ENCODE data around the gene TOP3A. TPM values are rescaled to one million over a fixed set of nuclear protein-coding genes. Genes with fewer than 3 reads are reported as not detected.
A peak's percentile ranks its signal among the peaks of the same experiment; 100 is the strongest.
"Not testable (repeated sequence)": the region's sequence is repeated elsewhere in the genome, so short reads cannot be mapped to it uniquely, and the experiment has no call there.

TOP3A gene
- total RNA-seq, 4 donors from 2014 or later = 12.0 to 79.0 (median 32.1) TPM

GRCh38 chr17:18315562-18315922 lies 748 bp upstream of the TOP3A start:
- peak; percentile 23 for DNase-seq
- no peaks in the 10 kb centered on the region for H3K27me3 ChIP-seq
- H3K9me3 ChIP-seq = no peaks in the 10 kb centered on the region
- intact Hi-C loops (cut with DNase I; ENCODE audit: low total_unique reads) = no loop called here
- peak overlapping the region; percentile 74 to 97 (median 87) for H3K4me3 ChIP-seq
- H3K36me3 ChIP-seq = peaks cover 0 to 8% (median 0%) of the 10 kb centered on the region in 4 donors
- H3K4me1 ChIP-seq = peaks cover 44 to 76% (median 67%) of the 10 kb centered on the region in 4 donors
- TF ChIP-seq POLR2AphosphoS5 (IDR thresholded peaks at IDR 0.05) (no peak), POLR2A (IDR thresholded peaks at IDR 0.05) (no peak), EP300 (IDR thresholded peaks at IDR 0.05; ENCODE audit: low read depth) (no peak), CTCF (IDR thresholded peaks at IDR 0.05) (no peak)
- in situ Hi-C loops (cut with MboI; ENCODE audit: low pct_ligation_motif_present in 1 of 4, low pct_unique_long_range_greater_than_20kb in 1 of 4, low sequenced_read_pairs in 3 of 4) = no loop called here
- 12% methylated on average over 18 of the region's 18 CpGs; no CpG with 5 or more reads in 1 of the 2 donors for WGBS, 2 donors (ENCODE audit: low coverage in 1 of 2)
- H3K27ac ChIP-seq = peak overlapping the region; percentile 93 to 98 (median 94)

GRCh38 chr17:18314059-18314730 lies 599 bp downstream of the TOP3A start:
- H3K4me3 ChIP-seq = peak overlapping the region; percentile 29 to 97 (median 87)
- H3K27me3 ChIP-seq = no peaks in the 10 kb centered on the region
- H3K4me1 ChIP-seq = peaks cover 41 to 63% (median 55%) of the 10 kb centered on the region in 4 donors
- in situ Hi-C loops (cut with MboI; ENCODE audit: low pct_ligation_motif_present in 1 of 4, low pct_unique_long_range_greater_than_20kb in 1 of 4, low sequenced_read_pairs in 3 of 4) (no loop called here), intact Hi-C loops (cut with DNase I; ENCODE audit: low total_unique reads) (no loop called here)
- 0% methylated on average over 1 to 37 of the region's 39 CpGs for WGBS, 2 donors (ENCODE audit: low coverage in 1 of 2)
- TF ChIP-seq POLR2A (IDR thresholded peaks at IDR 0.05) (no peak), EP300 (IDR thresholded peaks at IDR 0.05; ENCODE audit: low read depth) (no peak), POLR2AphosphoS5 (IDR thresholded peaks at IDR 0.05) (no peak), CTCF (IDR thresholded peaks at IDR 0.05) (no peak)
- H3K36me3 ChIP-seq = peaks cover 0 to 8% (median 0%) of the 10 kb centered on the region in 4 donors
- no peaks in the 10 kb centered on the region for H3K9me3 ChIP-seq
- no peak for DNase-seq
- H3K27ac ChIP-seq = peak overlapping the region; percentile 93 to 98 (median 94)

GRCh38 chr17:18309202-18309601 lies 5.6 kb downstream of the TOP3A start:
- DNase-seq = no peak
- no peak for TF ChIP-seq EP300 (IDR thresholded peaks at IDR 0.05; ENCODE audit: low read depth)
- no peak for TF ChIP-seq CTCF (IDR thresholded peaks at IDR 0.05)
- TF ChIP-seq POLR2AphosphoS5 (IDR thresholded peaks at IDR 0.05) = no peak
- TF ChIP-seq POLR2A (IDR thresholded peaks at IDR 0.05) = no peak
- Histone ChIP-seq H3K27ac (no peak overlapping the region), H3K36me3 (peaks cover 0 to 38% (median 13%) of the 10 kb centered on the region in 4 donors), H3K4me3 (no peak overlapping the region), H3K4me1 (peaks cover 10 to 24% (median 17%) of the 10 kb centered on the region in 4 donors), H3K9me3 (no peaks in the 10 kb centered on the region), H3K27me3 (no peaks in the 10 kb centered on the region)
- 92 to 94% methylated on average over 4 of the region's 4 CpGs for WGBS, 2 donors (ENCODE audit: low coverage in 1 of 2)
- intact Hi-C loops (cut with DNase I; ENCODE audit: low total_unique reads) (no loop called here), in situ Hi-C loops (cut with MboI; ENCODE audit: low pct_ligation_motif_present in 1 of 4, low pct_unique_long_range_greater_than_20kb in 1 of 4, low sequenced_read_pairs in 3 of 4) (loop anchor here in 1 of 4 donors (10.0 kb wide), 1 partner anchor 94 kb away; no protein-coding TSS in a partner anchor)

- H3K36me3 ChIP-seq = peaks cover 0 to 68% (median 28%) of the 10 kb centered on the region in 4 donors
- DNase-seq = not testable (repeated sequence)
- 78 to 100% methylated on average over 4 to 13 of the region's 13 CpGs for WGBS, 2 donors (ENCODE audit: low coverage in 1 of 2)
Observed at GRCh38 chr17:18303206-18303605, 11.6 kb downstream of the TOP3A start.

More at GRCh38 chr17:18303206-18303605, 11.6 kb downstream of the TOP3A start:
- H3K4me1 ChIP-seq; H3K9me3 ChIP-seq; intact Hi-C loops (cut with DNase I; ENCODE audit: low total_unique reads); H3K27ac ChIP-seq; H3K27me3 ChIP-seq; H3K4me3 ChIP-seq: not testable (repeated sequence)
- in situ Hi-C loops (cut with MboI; ENCODE audit: low pct_ligation_motif_present in 1 of 4, low pct_unique_long_range_greater_than_20kb in 1 of 4, low sequenced_read_pairs in 3 of 4) = loop anchor here in 1 of 4 donors (10.0 kb wide), 1 partner anchor 88 kb away; no protein-coding TSS in a partner anchor

Data from transverse colon (tissue), 4 donors.